GM19395 (cell line): ENCODE data around the gene HMCN2.
"Not testable (repeated sequence)": the region's sequence is repeated elsewhere in the genome, so short reads cannot be mapped to it uniquely, and the experiment has no call there.

Experiments
- ATAC-seq: cut with Tn5 transposase; IDR thresholded peaks from one replicate; pipeline ENCODE4 v1.9.1; 2021; ENCODE audit warnings: mild to moderate bottlenecking, moderate library complexity; ENCODE audit not compliant: unreplicated experiment

HMCN2 gene

GRCh38 chr9:130263601-130264413 is 1.8 kb upstream of the HMCN2 start:
- ATAC-seq: no peak

- no peak for ATAC-seq
Measured at GRCh38 chr9:130264414-130265350, 878 bp upstream of the HMCN2 start.

- ATAC-seq: no peak
Measured at GRCh38 chr9:130266236-130267098, 907 bp downstream of the HMCN2 start.

GRCh38 chr9:130267930-130268329 is 2.4 kb downstream of the HMCN2 start:
- no peak for ATAC-seq

GRCh38 chr9:130268521-130269211 is 3.1 kb downstream of the HMCN2 start:
- no peak for ATAC-seq

GRCh38 chr9:130271473-130271872 is 5.9 kb downstream of the HMCN2 start:
- no peak for ATAC-seq

- no peak for ATAC-seq
Measured at GRCh38 chr9:130275156-130275555, 9.6 kb downstream of the HMCN2 start.

- ATAC-seq: no peak
Measured at GRCh38 chr9:130276121-130276520, 10.6 kb downstream of the HMCN2 start.

- no peak for ATAC-seq
Measured at GRCh38 chr9:130276955-130277354, 11.4 kb downstream of the HMCN2 start.

GRCh38 chr9:130277525-130277924 is 12.0 kb downstream of the HMCN2 start:
- ATAC-seq: not testable (repeated sequence)

GRCh38 chr9:130283539-130284248 is 18.1 kb downstream of the HMCN2 start:
- ATAC-seq: no peak

GRCh38 chr9:130284249-130284625 is 18.7 kb downstream of the HMCN2 start:
- ATAC-seq: no peak

- no peak for ATAC-seq
Measured at GRCh38 chr9:130284690-130285089, 19.1 kb downstream of the HMCN2 start.

GRCh38 chr9:130285271-130285670 is 19.7 kb downstream of the HMCN2 start:
- no peak for ATAC-seq

- ATAC-seq: no peak
Measured at GRCh38 chr9:130286072-130286770, 20.7 kb downstream of the HMCN2 start.

GRCh38 chr9:130286781-130287428 is 21.3 kb downstream of the HMCN2 start:
- no peak for ATAC-seq

- ATAC-seq: no peak
Measured at GRCh38 chr9:130287736-130288135, 22.2 kb downstream of the HMCN2 start.

- no peak for ATAC-seq
Measured at GRCh38 chr9:130288393-130288792, 22.8 kb downstream of the HMCN2 start.
